NCI-H128 (cell line): Measurements from ENCODE around the gene PACS1.
"Not testable (repeated sequence)": the region's sequence is repeated elsewhere in the genome, so short reads cannot be mapped to it uniquely, and the experiment has no call there.

Experiments used
- DNase-seq: peaks from one replicate; lab custom pipeline; 2025; ENCODE audit not compliant: unreplicated experiment; lab: John Stamatoyannopoulos, UW

PACS1 gene

GRCh38 chr11:66247295-66247694, 177.2 kb downstream of the PACS1 start:
- DNase-seq, result no peak

GRCh38 chr11:66247801-66248200, 177.7 kb downstream of the PACS1 start:
- DNase-seq, result no peak

GRCh38 chr11:66248903-66249302, 178.8 kb downstream of the PACS1 start:
- DNase-seq, result no peak

- no peak for DNase-seq
These were observed 181.7 kb downstream of the PACS1 start for GRCh38 chr11:66251809-66252208.

- not testable (repeated sequence) for DNase-seq
These were observed 183.0 kb downstream of the PACS1 start for GRCh38 chr11:66253081-66253480.

GRCh38 chr11:66258473-66258893, 188.4 kb downstream of the PACS1 start:
- DNase-seq, result no peak

- no peak for DNase-seq
These were observed 189.2 kb downstream of the PACS1 start for GRCh38 chr11:66259225-66259624.

- no peak for DNase-seq
These were observed 189.9 kb downstream of the PACS1 start for GRCh38 chr11:66259956-66260355.

- no peak for DNase-seq
These were observed 191.5 kb downstream of the PACS1 start for GRCh38 chr11:66261578-66261977.

GRCh38 chr11:66262191-66262590, 192.1 kb downstream of the PACS1 start:
- DNase-seq, result no peak

- no peak for DNase-seq
These were observed 192.6 kb downstream of the PACS1 start for GRCh38 chr11:66262696-66263095.

GRCh38 chr11:66263231-66263630, 193.2 kb downstream of the PACS1 start:
- no peak for DNase-seq

- DNase-seq, result no peak
These were observed 193.7 kb downstream of the PACS1 start for GRCh38 chr11:66263785-66264184.

GRCh38 chr11:66264383-66264782, 194.3 kb downstream of the PACS1 start:
- no peak for DNase-seq

- DNase-seq, result no peak
These were observed 194.8 kb downstream of the PACS1 start for GRCh38 chr11:66264914-66265313.

GRCh38 chr11:66265531-66266377, 195.7 kb downstream of the PACS1 start:
- DNase-seq, result no peak

- DNase-seq, result no peak
These were observed 196.4 kb downstream of the PACS1 start for GRCh38 chr11:66266378-66267038.

GRCh38 chr11:66267039-66267378, 196.9 kb downstream of the PACS1 start:
- no peak for DNase-seq

- DNase-seq, result peak; percentile 57
These were observed 197.5 kb downstream of the PACS1 start for GRCh38 chr11:66267379-66268243.

- peak; percentile 99 for DNase-seq
These were observed 198.3 kb downstream of the PACS1 start, which contains the start of gene RAB1B for GRCh38 chr11:66268244-66268951. Gene RAB1B, plus strand, starts transcription at chr11:66268639. Its CDS starts 41 bp downstream, at chr11:66268680.
